Adrenal gland (tissue), 5 donors: Measurements from ENCODE around the gene SMIM44.

Source experiments
- CTCF ChIP-seq, 6 experiments: fragments of 450-650 bp in 4 of 6; fragments of 200-600 bp in 2 of 6; sonication (generic) in 1 of 6; IDR thresholded peaks; 1 replicate in 5 of 6; 2 replicates in 1 of 6; pipeline versions ENCODE4 v1.5.1 to v1.8.0; 2016 to 2021; ENCODE audit warnings: antibody characterized with exemption in 6 of 6, mild to moderate bottlenecking in 2 of 6, moderate library complexity in 1 of 6
- POLR2A ChIP-seq, 2 donors: fragments of 450-650 bp; IDR thresholded peaks; one replicate each; pipeline ENCODE4 v1.6.1; 2017; ENCODE audit warnings: antibody characterized with exemption in 2 of 2, mild to moderate bottlenecking in 2 of 2, moderate library complexity in 1 of 2
- donor health status: DM: no; HTN: no; CAD: no.

- no peak for TF ChIP-seq CTCF (IDR thresholded peaks at IDR 0.05)
- no peak for TF ChIP-seq POLR2A (IDR thresholded peaks at IDR 0.05)
Observed at GRCh38 chr19:3524904-3525451, 41.7 kb upstream of the SMIM44 start.
